ENCODE measurements around the gene FAM209B. TPM values are rescaled to one million over a fixed set of nuclear protein-coding genes. Genes with fewer than 3 reads are reported as not detected.

The FAM209B gene
- total RNA-seq, 1 donor from 2014 or later, result not detected

GRCh38 chr20:56581701-56582100 is 48.7 kb downstream of the FAM209B start:
- intact Hi-C loops (cut with DNase I), result no loop called here
- ATAC-seq (no peak), DNase-seq (ENCODE audit: low spot score) (no peak)

- intact Hi-C loops (cut with DNase I), result no loop called here
- ATAC-seq, result no peak
- no peak for DNase-seq (ENCODE audit: low spot score)
Measured at GRCh38 chr20:56582542-56582941, 49.5 kb downstream of the FAM209B start.

GRCh38 chr20:56584916-56585315 is 51.9 kb downstream of the FAM209B start:
- ATAC-seq (no peak), DNase-seq (ENCODE audit: low spot score) (no peak)
- intact Hi-C loops (cut with DNase I), result no loop called here

Other genes with a start within 250 kb of the FAM209B start
- gene FAM210B, start 174.3 kb upstream of the FAM209B start, total RNA-seq, result 76.0 TPM
- gene AURKA, start 141.0 kb upstream of the FAM209B start, total RNA-seq, result 1.4 TPM
- gene CSTF1, start 140.6 kb upstream of the FAM209B start, total RNA-seq, result 25.3 TPM
- gene CASS4, start 121.0 kb upstream of the FAM209B start, total RNA-seq, result 2.4 TPM
- gene RTF2, start 64.6 kb upstream of the FAM209B start, total RNA-seq, result 88.7 TPM
- gene FAM209A, start 8.5 kb upstream of the FAM209B start, total RNA-seq, result not detected
- 0.31 TPM for gene TFAP2C, start 96.1 kb downstream of the FAM209B start, total RNA-seq